MM.1S (cell line): ENCODE results near the gene CRKL.

ENCODE experiments used
- DNase-seq: peaks from one replicate; pipeline ENCODE4 v3.0.0-alpha.2; 2015
- H2AFZ ChIP-seq: fragments of 300-600 bp; sonication (generic); 2 replicates; pipeline ENCODE4 v1.6.0; 2016; ENCODE audit warnings: antibody characterized with exemption, low read length
- H3F3A ChIP-seq: fragments of 300-600 bp; sonication (generic); 2 replicates; pipeline ENCODE4 v1.6.1; 2016; ENCODE audit warnings: mild to moderate bottlenecking, antibody characterized with exemption, low read length, moderate library complexity, mixed read lengths; ENCODE audit not compliant: insufficient read depth
- H3K27ac ChIP-seq: fragments of 300-600 bp; sonication (generic); 2 replicates; pipeline ENCODE4 v1.5.1; 2016; ENCODE audit warnings: mild to moderate bottlenecking, low read length
- H3K27me3 ChIP-seq: fragments of 300-600 bp; sonication (generic); replicated peaks from 2 replicates; pipeline ENCODE4 v1.6.0; 2016; ENCODE audit warnings: low read length; ENCODE audit not compliant: insufficient read depth
- H3K36me3 ChIP-seq: fragments of 300-600 bp; sonication (generic); replicated peaks from 2 replicates; pipeline ENCODE4 v1.6.1; 2016; ENCODE audit warnings: mild to moderate bottlenecking, low read length, mixed read lengths; ENCODE audit not compliant: insufficient read depth
- H3K4me1 ChIP-seq: fragments of 300-600 bp; sonication (generic); 2 replicates; pipeline ENCODE4 v1.6.1; 2016; ENCODE audit warnings: low read length, mixed read lengths
- H3K4me2 ChIP-seq: fragments of 300-600 bp; sonication (generic); 2 replicates; pipeline ENCODE4 v1.6.0; 2016; ENCODE audit warnings: low read depth, low read length
- H3K4me3 ChIP-seq: fragments of 300-600 bp; sonication (generic); 2 replicates; pipeline ENCODE4 v1.5.1; 2016; ENCODE audit warnings: low read length, mixed read lengths
- H3K79me2 ChIP-seq: fragments of 300-600 bp; sonication (generic); 2 replicates; pipeline ENCODE4 v1.6.1; 2016; ENCODE audit warnings: mixed run types, low read length, mixed read lengths
- H3K9ac ChIP-seq: fragments of 300-600 bp; sonication (generic); 2 replicates; pipeline ENCODE4 v1.6.1; 2016; ENCODE audit warnings: low read length, mixed read lengths
- H3K9me2 ChIP-seq: fragments of 300-600 bp; sonication (generic); replicated peaks from 2 replicates; pipeline ENCODE4 v1.6.1; 2016; ENCODE audit warnings: mild to moderate bottlenecking, low read length, mixed read lengths; ENCODE audit not compliant: insufficient read depth
- H3K9me3 ChIP-seq: fragments of 300-600 bp; sonication (generic); replicated peaks from 2 replicates; pipeline ENCODE4 v1.6.1; 2016; ENCODE audit warnings: mild to moderate bottlenecking, low read length, mixed read lengths; ENCODE audit not compliant: insufficient read depth
- H4K20me1 ChIP-seq: fragments of 300-600 bp; sonication (generic); 2 replicates; pipeline ENCODE4 v1.6.1; 2016; ENCODE audit warnings: mild to moderate bottlenecking, low read length, moderate library complexity, mixed read lengths; ENCODE audit not compliant: insufficient read depth
- CTCF ChIP-seq: fragments of 300-600 bp; sonication (generic); IDR thresholded peaks from 2 replicates; pipeline ENCODE4 v1.5.1; 2016; ENCODE audit warnings: antibody characterized with exemption, low read length, mixed read lengths
- EZH2 ChIP-seq: fragments of 300-600 bp; sonication (generic); optimal IDR thresholded peaks from 2 replicates; pipeline ENCODE3; 2017; ENCODE audit warnings: low read depth, mild to moderate bottlenecking, antibody characterized with exemption, low read length, mixed read lengths
- EZH2phosphoT487 ChIP-seq: fragments of 300-600 bp; sonication (generic); IDR thresholded peaks from 2 replicates; pipeline ENCODE4 v1.6.1; 2018; ENCODE audit warnings: antibody characterized with exemption, low read length

CRKL gene

DNA sequence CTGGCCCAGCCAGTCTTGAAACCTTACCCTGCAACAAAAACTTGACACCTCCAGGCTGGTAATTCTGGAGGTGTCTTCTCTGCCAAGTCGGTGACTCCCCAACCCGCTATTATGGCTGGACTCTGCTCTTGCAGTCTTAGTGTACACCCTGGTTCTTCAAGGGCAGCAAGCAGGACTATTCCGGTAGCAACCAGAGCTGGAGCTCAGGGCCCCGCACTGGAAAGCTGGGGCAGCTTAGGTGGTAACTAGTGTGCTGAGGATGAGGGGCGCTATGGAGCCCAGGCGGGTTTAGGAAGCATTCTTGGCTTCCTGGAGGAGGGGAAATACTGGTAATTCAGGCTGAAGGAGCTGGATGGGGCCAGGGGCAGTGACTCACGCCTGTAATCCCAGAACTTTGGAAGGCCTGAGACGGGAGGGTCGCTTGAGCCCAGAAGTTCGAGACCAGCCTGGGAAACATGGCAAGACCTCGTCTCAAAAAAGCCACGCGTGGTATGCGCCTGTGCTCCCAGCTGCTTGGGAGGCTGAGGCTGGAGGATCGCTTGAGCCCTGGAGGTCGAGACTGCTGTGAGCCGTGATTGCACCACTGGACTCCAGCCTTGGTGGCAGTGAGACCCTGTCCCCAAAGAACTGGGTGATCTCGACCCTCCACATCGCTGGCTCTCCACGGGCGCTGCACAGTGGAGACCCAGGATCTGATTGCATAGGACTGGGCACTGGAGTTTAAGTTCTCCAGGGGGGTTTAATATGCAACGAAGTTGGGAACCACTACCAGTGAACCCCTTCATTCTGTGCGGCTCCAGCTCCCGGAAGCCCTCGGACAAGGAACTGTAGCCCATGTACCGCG is 39.3 kb downstream of the CRKL start:
- H3K4me2 ChIP-seq: no peak overlapping the region
- no peak for DNase-seq

DNA sequence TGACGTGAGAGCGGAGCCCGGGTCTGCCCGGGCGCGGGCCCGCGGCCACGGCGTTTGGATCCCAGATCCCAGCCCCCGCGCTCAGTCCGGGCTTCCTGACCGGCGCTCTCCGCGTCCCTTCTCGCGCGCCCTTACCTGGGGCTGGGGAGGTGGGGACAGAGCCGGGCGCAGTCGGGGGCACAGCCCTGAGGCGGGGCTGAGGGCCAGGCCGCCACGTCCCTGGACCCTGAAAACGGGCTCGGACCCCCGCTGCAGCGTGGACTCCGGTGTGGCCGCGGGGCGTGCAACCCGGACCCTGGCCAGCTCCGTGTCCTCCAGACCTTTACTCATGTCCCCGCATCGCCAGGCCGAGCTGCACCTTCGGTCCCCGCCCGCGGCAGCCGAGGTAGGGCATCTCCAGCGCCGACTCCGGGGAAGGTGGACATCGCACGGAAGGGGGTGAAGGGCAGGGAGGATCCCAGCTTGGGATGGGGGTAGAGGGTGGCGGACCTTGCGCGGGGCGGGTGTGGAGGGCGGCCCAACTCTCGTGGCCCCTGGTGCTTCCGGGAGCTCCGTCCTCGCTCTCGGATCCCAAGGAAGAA is 40.0 kb downstream of the CRKL start:
- Histone ChIP-seq H3K4me1 (no peaks in the 10 kb centered on the region), H3K27ac (no peak overlapping the region), H3K9ac (no peak overlapping the region), H3K9me2 (no peaks in the 10 kb centered on the region), H4K20me1 (no peaks in the 10 kb centered on the region), H2AFZ (no peak overlapping the region), H3K4me3 (no peak overlapping the region), H3K9me3 (no peaks in the 10 kb centered on the region), H3K4me2 (no peak overlapping the region), H3K27me3 (no peaks in the 10 kb centered on the region), H3K79me2 (peaks cover 14% of the 10 kb centered on the region), H3K36me3 (no peaks in the 10 kb centered on the region; the same call in 1 of the 2 replicates), H3F3A (no peaks in the 10 kb centered on the region; the same call in 1 of the 2 replicates)
- TF ChIP-seq EZH2phosphoT487 (no peak), CTCF (no peak), EZH2 (no peak)
- no peak for DNase-seq

More for the DNA sequence above, 39.3 kb downstream of the CRKL start:
- no peaks in the 10 kb centered on the region for H3K9me3 ChIP-seq
- peaks cover 21% of the 10 kb centered on the region for H3K79me2 ChIP-seq
- no peak overlapping the region for H2AFZ ChIP-seq
- no peaks in the 10 kb centered on the region; the same call in 1 of the 2 replicates for H3K36me3 ChIP-seq
- TF ChIP-seq CTCF: no peak
- no peak for TF ChIP-seq EZH2phosphoT487
- TF ChIP-seq EZH2: no peak
- H3K9me2 ChIP-seq: no peaks in the 10 kb centered on the region
- no peaks in the 10 kb centered on the region for H3K4me1 ChIP-seq
- no peaks in the 10 kb centered on the region for H4K20me1 ChIP-seq
- no peak overlapping the region for H3K27ac ChIP-seq
- H3K4me3 ChIP-seq: no peak overlapping the region
- no peaks in the 10 kb centered on the region; the same call in 1 of the 2 replicates for H3F3A ChIP-seq
- H3K27me3 ChIP-seq: no peaks in the 10 kb centered on the region
- H3K9ac ChIP-seq: no peak overlapping the region

DNA sequence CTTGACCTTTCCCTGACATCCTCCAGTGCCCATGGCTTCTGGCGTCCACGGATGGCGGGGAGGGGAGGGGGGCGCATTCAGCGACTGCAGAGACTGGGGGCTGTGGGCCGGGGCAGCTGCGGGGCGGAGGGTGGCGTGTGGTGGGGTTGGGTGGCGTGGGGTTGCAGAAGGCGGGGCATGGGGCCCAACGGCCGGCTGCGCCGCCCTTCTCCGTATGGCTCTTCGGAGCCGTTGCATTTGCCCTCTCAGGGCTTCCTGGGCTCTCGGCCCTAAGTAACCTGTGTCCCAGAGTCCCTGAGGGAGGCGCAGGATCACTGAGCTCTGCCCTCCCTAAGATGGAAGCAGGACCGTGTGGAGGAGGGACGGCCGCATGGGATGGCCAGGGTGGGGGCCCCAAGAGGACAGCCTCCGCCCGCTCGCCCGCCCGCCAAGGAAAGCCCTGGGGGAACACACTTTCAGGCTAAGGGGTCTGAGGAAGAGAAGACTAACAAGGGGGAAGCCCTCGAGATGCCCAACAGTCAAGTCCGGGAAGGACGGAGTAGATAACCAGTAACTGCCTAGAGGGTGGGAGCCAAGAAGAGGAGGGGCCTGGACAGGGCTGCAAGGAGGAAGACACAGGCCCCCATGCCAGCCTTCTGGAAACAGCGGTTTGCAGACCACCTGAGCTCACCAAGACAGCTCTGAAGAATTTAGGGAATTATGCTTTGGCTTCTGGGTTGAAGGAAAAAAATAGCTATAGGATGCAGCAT is 40.6 kb downstream of the CRKL start:
- Histone ChIP-seq H3K4me2 (no peak overlapping the region), H3K9ac (no peak overlapping the region), H4K20me1 (no peaks in the 10 kb centered on the region), H3K27me3 (no peaks in the 10 kb centered on the region), H3K36me3 (no peaks in the 10 kb centered on the region; the same call in 1 of the 2 replicates), H3K9me2 (no peaks in the 10 kb centered on the region), H3K9me3 (no peaks in the 10 kb centered on the region), H3K79me2 (peaks cover 7% of the 10 kb centered on the region; the same call in 1 of the 2 replicates), H3K27ac (no peak overlapping the region), H3F3A (no peaks in the 10 kb centered on the region; the same call in 1 of the 2 replicates), H2AFZ (no peak overlapping the region), H3K4me1 (no peaks in the 10 kb centered on the region), H3K4me3 (no peak overlapping the region)
- no peak for DNase-seq
- TF ChIP-seq EZH2phosphoT487: no peak
- no peak for TF ChIP-seq CTCF
- no peak for TF ChIP-seq EZH2
